HT-29 (cell line): ENCODE measurements around the gene WDR33. TPM values are rescaled to one million over a fixed set of nuclear protein-coding genes. Genes with fewer than 3 reads are reported as not detected.
"Not testable (repeated sequence)": the region's sequence is repeated elsewhere in the genome, so short reads cannot be mapped to it uniquely, and the experiment has no call there.

Experiments
- DNase-seq: peaks from one replicate; pipeline ENCODE4 v3.0.0-alpha.2; 2015; ENCODE audit warnings: low spot score
- total RNA-seq: library from RNA; depleted of rRNA; stranded (reverse); fragments of >200 nt; shearing (Covaris generic); gene quantifications from 2 replicates; pipeline ENCODE4 v1.2.3, GENCODE V29; 2014

The WDR33 gene
- total RNA-seq, 1 experiment from 2014 or later: 26.0 TPM

DNA sequence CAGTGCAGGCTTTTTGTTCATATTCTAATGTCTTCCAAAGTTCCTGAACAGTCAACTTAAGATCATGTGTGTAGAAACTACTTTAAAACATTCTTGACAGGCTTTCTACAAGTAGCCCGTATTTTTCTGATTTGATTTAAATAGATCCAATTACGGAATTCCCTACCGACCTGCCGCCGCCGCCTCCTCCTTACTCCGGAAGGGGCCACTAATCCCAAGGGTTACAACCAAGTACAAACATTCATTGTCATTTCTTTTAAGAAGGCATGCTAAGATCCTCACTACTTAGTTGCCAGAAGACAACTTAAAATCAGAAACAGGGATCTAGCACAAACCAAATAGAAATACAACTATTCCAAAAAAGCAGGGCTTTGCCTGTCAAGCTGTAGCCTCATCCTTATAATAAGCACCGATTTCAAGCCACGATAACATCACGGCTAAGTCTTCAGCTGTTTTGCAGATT, 784 bp downstream of the WDR33 start:
- peak; percentile 64 for DNase-seq

DNA sequence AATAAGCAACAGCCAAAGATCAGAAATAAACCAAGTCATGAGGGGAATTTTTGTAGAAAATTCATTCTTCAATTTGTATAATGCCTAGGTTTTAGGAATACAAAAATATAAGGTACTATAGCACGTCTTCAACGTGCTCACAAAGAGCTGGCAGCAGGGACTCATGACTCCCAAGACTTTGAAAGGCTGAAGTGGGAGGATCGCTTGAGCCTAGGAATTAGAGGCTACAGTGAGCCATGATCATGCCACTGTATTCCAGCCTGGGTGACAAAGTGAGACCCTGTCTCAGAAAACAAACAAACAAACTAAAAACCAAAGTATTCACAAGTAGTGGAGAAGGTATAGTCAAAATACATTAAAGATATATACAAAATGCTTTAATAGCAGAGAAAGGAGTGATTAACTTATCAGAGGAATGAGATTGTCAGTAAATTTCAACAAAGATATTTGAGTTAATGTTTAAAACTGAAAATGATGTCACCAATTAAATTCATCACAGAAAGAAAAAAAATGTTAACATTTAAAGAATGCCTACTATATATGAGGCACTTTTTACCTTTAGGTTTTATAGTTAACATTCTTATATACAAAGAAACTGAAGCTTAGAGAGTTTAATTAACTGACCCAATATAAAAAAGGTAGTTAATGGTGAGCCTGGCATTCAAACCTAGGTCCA, 3.2 kb downstream of the WDR33 start:
- DNase-seq: no peak

- not testable (repeated sequence) for DNase-seq
Measured at GRCh38 chr2:127806860-127807259, 4.1 kb downstream of the WDR33 start.

DNA sequence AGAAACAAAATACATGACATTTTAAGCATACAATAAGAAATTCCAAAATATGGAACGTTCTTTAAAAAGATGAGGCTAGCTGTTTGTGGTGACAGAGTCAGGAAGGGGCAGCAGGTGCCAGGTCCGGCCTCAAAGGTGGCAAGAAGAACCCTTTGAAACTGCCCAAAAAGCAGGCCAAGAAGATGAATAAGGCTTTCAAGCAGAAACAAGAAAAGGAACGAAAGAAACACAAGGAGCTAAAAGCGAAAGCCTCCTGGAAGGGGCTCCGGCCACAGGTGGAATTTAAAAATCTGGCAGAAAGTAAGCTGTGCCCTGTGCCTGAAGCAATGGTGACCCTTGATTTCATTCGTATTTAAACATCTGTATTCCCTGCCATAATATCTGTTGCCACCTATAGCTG, 5.5 kb downstream of the WDR33 start:
- no peak for DNase-seq

- no peak for DNase-seq
Measured at GRCh38 chr2:127799926-127800325, 11.0 kb downstream of the WDR33 start.

GRCh38 chr2:127796389-127796788, 14.6 kb downstream of the WDR33 start:
- DNase-seq: no peak

- not testable (repeated sequence) for DNase-seq
Measured at GRCh38 chr2:127794901-127795300, 16.1 kb downstream of the WDR33 start.

- no peak for DNase-seq
Measured at GRCh38 chr2:127792805-127793204, 18.2 kb downstream of the WDR33 start.

DNA sequence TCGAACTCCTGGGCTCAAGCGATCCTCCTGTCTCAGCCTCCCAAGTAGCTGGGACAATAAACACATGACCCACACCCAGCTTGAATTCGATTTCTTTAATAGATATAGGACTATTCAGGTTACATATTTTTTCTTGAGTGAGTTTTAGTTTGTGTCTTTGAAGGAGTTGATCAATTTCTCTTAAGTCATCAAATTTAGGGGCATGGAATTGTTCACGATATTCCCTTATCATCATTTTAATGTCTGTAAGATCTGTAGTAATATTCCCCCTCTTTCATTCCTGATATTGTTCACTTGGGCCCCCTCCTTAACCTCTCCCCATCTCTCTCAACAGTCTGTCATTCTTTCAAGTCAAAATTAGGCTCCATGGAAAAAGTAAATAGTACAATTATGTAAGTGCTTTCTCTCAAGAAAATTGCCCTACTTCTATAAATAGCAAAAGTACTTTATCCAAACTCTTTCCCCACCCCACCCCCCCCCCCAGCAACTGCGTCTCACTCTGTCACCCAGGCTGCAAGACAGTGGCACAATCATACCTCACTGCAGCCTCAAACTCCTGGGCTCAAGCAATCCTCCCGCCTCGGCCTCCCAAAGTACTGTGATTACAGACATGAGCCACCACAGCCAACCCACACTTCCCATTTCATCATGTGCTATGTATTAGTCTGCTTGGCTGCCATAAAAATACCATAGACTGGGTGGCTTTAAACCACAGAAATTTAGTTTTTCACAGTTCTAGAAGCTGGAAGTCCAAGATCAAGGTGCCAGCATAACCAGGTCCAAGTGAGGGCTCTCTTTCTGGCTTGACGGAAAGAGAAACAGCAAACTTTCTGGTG, 20.1 kb downstream of the WDR33 start:
- DNase-seq: no peak

- DNase-seq: no peak
Measured at GRCh38 chr2:127786048-127786809, 24.7 kb downstream of the WDR33 start.

- DNase-seq: no peak
Measured at GRCh38 chr2:127784965-127785518, 25.9 kb downstream of the WDR33 start.

DNA sequence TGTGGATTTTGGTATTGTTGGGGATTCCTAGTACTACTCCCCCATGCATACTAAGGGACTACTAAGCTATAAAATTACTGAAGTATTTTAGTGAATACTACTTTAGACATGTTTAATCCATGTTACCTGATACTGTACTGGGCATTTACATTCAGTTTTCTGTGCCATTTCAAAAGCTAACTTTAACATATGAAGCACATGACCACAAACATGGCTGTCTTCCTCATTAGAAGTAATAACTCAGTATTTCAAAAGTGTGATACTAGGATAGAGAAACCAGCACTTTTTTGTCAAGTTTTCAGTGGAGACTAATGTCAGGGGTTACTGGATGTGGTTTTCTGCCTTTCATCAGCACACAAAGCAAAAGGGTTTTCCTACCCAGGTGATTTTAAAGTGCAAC, 27.9 kb downstream of the WDR33 start:
- DNase-seq: no peak

GRCh38 chr2:127778850-127779249, 32.1 kb downstream of the WDR33 start:
- no peak for DNase-seq

GRCh38 chr2:127778447-127778846, 32.5 kb downstream of the WDR33 start:
- DNase-seq: no peak

- no peak for DNase-seq
Measured at GRCh38 chr2:127776122-127776780, 34.7 kb downstream of the WDR33 start.

GRCh38 chr2:127771756-127772155, 39.2 kb downstream of the WDR33 start:
- no peak for DNase-seq

- DNase-seq: no peak
Measured at GRCh38 chr2:127770973-127771735, 39.8 kb downstream of the WDR33 start.

GRCh38 chr2:127770534-127770933, 40.4 kb downstream of the WDR33 start:
- not testable (repeated sequence) for DNase-seq

GRCh38 chr2:127769587-127769986, 41.4 kb downstream of the WDR33 start:
- DNase-seq: no peak

- DNase-seq: no peak
Measured at GRCh38 chr2:127768775-127769479, 42.0 kb downstream of the WDR33 start.
